Measurements from ENCODE around the gene PPARA. TPM values are rescaled to one million over a fixed set of nuclear protein-coding genes. Genes with fewer than 3 reads are reported as not detected.

PPARA gene
- total and polyA plus RNA-seq, 2 donors (not counting 1 experiment from before 2014, with no cell fraction given), result 10.2 to 17.5 TPM

DNA sequence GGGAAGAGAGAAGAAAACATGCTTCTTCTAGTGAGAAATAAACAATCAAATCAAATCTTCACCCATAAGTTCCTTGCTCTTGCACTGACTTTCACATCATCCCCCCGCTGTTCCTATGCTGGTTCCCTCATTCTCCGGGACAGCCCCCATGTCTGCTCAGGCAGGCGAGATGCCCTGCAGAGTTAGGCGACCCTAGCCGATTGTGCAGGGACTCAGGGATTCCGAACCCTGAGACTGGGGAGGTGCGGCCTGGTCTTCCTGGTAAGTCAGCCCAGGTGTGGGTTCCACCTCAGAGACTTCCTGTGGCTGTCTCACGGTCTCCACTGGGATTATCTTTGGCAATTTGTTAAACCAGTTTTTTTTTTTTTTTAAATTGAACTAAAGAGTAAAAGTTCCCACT is 124.1 kb downstream of the PPARA start:
- DNase-seq (ENCODE audit: low read depth in 2 of 2), result no peak
- Histone ChIP-seq H3K4me2 (ENCODE audit: extremely low read depth, insufficient read depth, low read length) (no peak overlapping the region), H2AFZ (ENCODE audit: low read length) (no peak overlapping the region), H3K9me3 (ENCODE audit: control insufficient read depth, insufficient read depth, low read depth, low read length) (no peaks in the 10 kb centered on the region), H3K27ac (ENCODE audit: insufficient read depth, low read length) (no peak overlapping the region), H3K9ac (ENCODE audit: insufficient read depth, low read length) (no peak overlapping the region), H3K4me3 (replicated peaks in 1 of 4; ENCODE audit: control extremely low read depth in 1 of 4, insufficient read depth in 1 of 4, low read depth in 3 of 4, low read length in 4 of 4) (no peak overlapping the region), H3K27me3 (ENCODE audit: control insufficient read depth, insufficient read depth, low read length) (no peaks in the 10 kb centered on the region), H3K79me2 (ENCODE audit: control insufficient read depth, insufficient read depth, low read length) (no peaks in the 10 kb centered on the region), H3K36me3 (ENCODE audit: control insufficient read depth, insufficient read depth, low read length) (peaks cover 27% of the 10 kb centered on the region), H3K4me1 (ENCODE audit: control insufficient read depth, extremely low read depth, insufficient read depth, low read length) (no peaks in the 10 kb centered on the region), H4K20me1 (ENCODE audit: control insufficient read depth, extremely low read depth, insufficient read depth, low read length) (no peaks in the 10 kb centered on the region)
- no peak for TF ChIP-seq EZH2 (IDR thresholded peaks at IDR 0.05; ENCODE audit: low read length, missing control alignments)
- TF ChIP-seq CTCF (conservative IDR thresholded peaks at IDR 0.05 in 1 of 2, IDR thresholded peaks at IDR 0.05 in 1 of 2; ENCODE audit: low read depth in 1 of 2, low read length in 2 of 2), result no peak

- no peak overlapping the region for H3K9ac ChIP-seq (ENCODE audit: insufficient read depth, low read length)
- H4K20me1 ChIP-seq (ENCODE audit: control insufficient read depth, extremely low read depth, insufficient read depth, low read length), result no peaks in the 10 kb centered on the region
- H3K79me2 ChIP-seq (ENCODE audit: control insufficient read depth, insufficient read depth, low read length), result no peaks in the 10 kb centered on the region
- no peaks in the 10 kb centered on the region for H3K27me3 ChIP-seq (ENCODE audit: control insufficient read depth, insufficient read depth, low read length)
- no peak for DNase-seq (ENCODE audit: low read depth in 2 of 2)
- no peaks in the 10 kb centered on the region for H3K4me1 ChIP-seq (ENCODE audit: control insufficient read depth, extremely low read depth, insufficient read depth, low read length)
- no peak overlapping the region for H3K4me2 ChIP-seq (ENCODE audit: extremely low read depth, insufficient read depth, low read length)
- H3K9me3 ChIP-seq (ENCODE audit: control insufficient read depth, insufficient read depth, low read depth, low read length), result no peaks in the 10 kb centered on the region
- TF ChIP-seq CTCF (conservative IDR thresholded peaks at IDR 0.05 in 1 of 2, IDR thresholded peaks at IDR 0.05 in 1 of 2; ENCODE audit: low read depth in 1 of 2, low read length in 2 of 2) (no peak), EZH2 (IDR thresholded peaks at IDR 0.05; ENCODE audit: low read length, missing control alignments) (no peak)
- H3K27ac ChIP-seq (ENCODE audit: insufficient read depth, low read length), result no peak overlapping the region
- H2AFZ ChIP-seq (ENCODE audit: low read length), result no peak overlapping the region
- peaks cover 32% of the 10 kb centered on the region for H3K36me3 ChIP-seq (ENCODE audit: control insufficient read depth, insufficient read depth, low read length)
- H3K4me3 ChIP-seq (replicated peaks in 1 of 4; ENCODE audit: control extremely low read depth in 1 of 4, insufficient read depth in 1 of 4, low read depth in 3 of 4, low read length in 4 of 4), result no peak overlapping the region
Measured at GRCh38 chr22:46275455-46276122, 125.3 kb downstream of the PPARA start.

DNA sequence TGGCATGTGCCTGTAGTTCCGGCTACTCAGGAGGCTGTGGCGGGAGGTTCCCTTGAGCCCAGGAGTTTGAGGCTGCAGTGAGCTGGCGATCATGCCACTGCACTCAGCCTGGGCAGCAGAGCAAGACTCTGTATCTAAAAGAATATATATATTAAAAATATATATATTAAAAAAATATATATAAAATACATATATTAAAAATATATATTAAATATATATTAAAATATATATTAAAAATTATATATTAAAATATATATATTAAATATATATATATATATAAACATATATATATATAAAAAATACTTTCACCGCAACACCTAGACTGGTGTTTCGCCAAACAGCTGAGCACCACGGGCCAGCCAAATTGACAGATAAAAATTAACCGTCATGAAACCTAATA is 126.2 kb downstream of the PPARA start:
- no peaks in the 10 kb centered on the region for H3K79me2 ChIP-seq (ENCODE audit: control insufficient read depth, insufficient read depth, low read length)
- H3K9me3 ChIP-seq (ENCODE audit: control insufficient read depth, insufficient read depth, low read depth, low read length), result no peaks in the 10 kb centered on the region
- no peaks in the 10 kb centered on the region for H3K27me3 ChIP-seq (ENCODE audit: control insufficient read depth, insufficient read depth, low read length)
- no peak overlapping the region for H2AFZ ChIP-seq (ENCODE audit: low read length)
- H3K4me3 ChIP-seq (replicated peaks in 1 of 4; ENCODE audit: control extremely low read depth in 1 of 4, insufficient read depth in 1 of 4, low read depth in 3 of 4, low read length in 4 of 4), result no peak overlapping the region
- no peak overlapping the region for H3K4me2 ChIP-seq (ENCODE audit: extremely low read depth, insufficient read depth, low read length)
- H3K27ac ChIP-seq (ENCODE audit: insufficient read depth, low read length), result no peak overlapping the region
- no peak for DNase-seq (ENCODE audit: low read depth in 2 of 2)
- H3K4me1 ChIP-seq (ENCODE audit: control insufficient read depth, extremely low read depth, insufficient read depth, low read length), result no peaks in the 10 kb centered on the region
- TF ChIP-seq EZH2 (IDR thresholded peaks at IDR 0.05; ENCODE audit: low read length, missing control alignments) (no peak), CTCF (conservative IDR thresholded peaks at IDR 0.05 in 1 of 2, IDR thresholded peaks at IDR 0.05 in 1 of 2; ENCODE audit: low read depth in 1 of 2, low read length in 2 of 2) (no peak)
- H3K9ac ChIP-seq (ENCODE audit: insufficient read depth, low read length), result no peak overlapping the region
- H4K20me1 ChIP-seq (ENCODE audit: control insufficient read depth, extremely low read depth, insufficient read depth, low read length), result no peaks in the 10 kb centered on the region
- H3K36me3 ChIP-seq (ENCODE audit: control insufficient read depth, insufficient read depth, low read length), result peaks cover 32% of the 10 kb centered on the region

Measured in fibroblast of lung (primary cell).